Right atrium auricular region (tissue), 2 donors: ENCODE data around the gene ATXN1L. TPM values are rescaled to one million over a fixed set of nuclear protein-coding genes. Genes with fewer than 3 reads are reported as not detected.
"Not testable (repeated sequence)": the region's sequence is repeated elsewhere in the genome, so short reads cannot be mapped to it uniquely, and the experiment has no call there.

Source experiments
- DNase-seq: peaks from one replicate; pipeline ENCODE4 v3.0.0-alpha.2; 2019; ENCODE audit warnings: low spot score
- H3K27ac ChIP-seq, 2 donors: fragments of 200-600 bp; sonication (generic); 1 replicate in 1 of 2; 2 replicates in 1 of 2; pipeline ENCODE4 v1.5.1; 2016 to 2019
- H3K27me3 ChIP-seq, 2 donors: fragments of 200-600 bp; sonication (generic); one replicate each; pipeline versions ENCODE4 v1.5.1 to v1.6.0; 2017 to 2019
- H3K36me3 ChIP-seq: fragments of 200-600 bp; sonication (generic); one replicate; pipeline ENCODE4 v1.5.1; 2016
- H3K4me1 ChIP-seq, 2 donors: fragments of 200-600 bp; sonication (generic); one replicate each; pipeline versions ENCODE4 v1.5.1 to v1.6.0; 2017 to 2019
- H3K4me3 ChIP-seq, 2 donors: fragments of 200-600 bp; sonication (generic); 1 replicate in 1 of 2; 2 replicates in 1 of 2; pipeline ENCODE4 v1.5.1; 2017 to 2019; ENCODE audit warnings: mild to moderate bottlenecking in 1 of 2, moderate library complexity in 1 of 2
- H3K9me3 ChIP-seq, 2 donors: fragments of 200-600 bp; sonication (generic); one replicate each; pipeline ENCODE4 v1.5.1; 2019
- CTCF ChIP-seq, 2 donors: fragments of 200-600 bp; sonication (generic); IDR thresholded peaks; one replicate each; pipeline ENCODE4 v1.5.1; 2019; ENCODE audit warnings: antibody characterized with exemption in 2 of 2
- total RNA-seq, 2 donors: library from RNA; depleted of rRNA; stranded (reverse); fragments of >200 nt; gene quantifications; one replicate each; pipeline ENCODE4 v1.1.0, GENCODE V29; 2016

ATXN1L gene
- total RNA-seq, 2 donors from 2014 or later, result 13.6 to 23.7 TPM

GRCh38 chr16:71811261-71811803 lies 34.4 kb upstream of the ATXN1L start:
- no peaks in the 10 kb centered on the region for H3K9me3 ChIP-seq
- H3K27me3 ChIP-seq, result no peaks in the 10 kb centered on the region
- DNase-seq, result no peak
- no peak overlapping the region for H3K27ac ChIP-seq
- no peaks in the 10 kb centered on the region for H3K36me3 ChIP-seq
- H3K4me3 ChIP-seq, result no peak overlapping the region
- peaks cover 0 to 16% of the 10 kb centered on the region in 2 donors for H3K4me1 ChIP-seq
- no peak for TF ChIP-seq CTCF (IDR thresholded peaks at IDR 0.05)

GRCh38 chr16:71817155-71817500 lies 28.6 kb upstream of the ATXN1L start:
- H3K27me3 ChIP-seq, H3K4me3 ChIP-seq, H3K9me3 ChIP-seq, H3K4me1 ChIP-seq, DNase-seq, H3K36me3 ChIP-seq: not testable (repeated sequence)
- peak overlapping the region; percentile 74 to 86 for H3K27ac ChIP-seq

- no peak overlapping the region for H3K4me3 ChIP-seq
- no peak for DNase-seq
- no peak overlapping the region for H3K27ac ChIP-seq
- no peaks in the 10 kb centered on the region for H3K4me1 ChIP-seq
- no peaks in the 10 kb centered on the region for H3K9me3 ChIP-seq
- H3K36me3 ChIP-seq, result peaks cover 3% of the 10 kb centered on the region
- no peak for TF ChIP-seq CTCF (IDR thresholded peaks at IDR 0.05)
- no peaks in the 10 kb centered on the region for H3K27me3 ChIP-seq
These were observed 19.2 kb upstream of the ATXN1L start for GRCh38 chr16:71826533-71827017.

GRCh38 chr16:71830359-71830758 lies 15.4 kb upstream of the ATXN1L start:
- Histone ChIP-seq H3K27ac (no peak overlapping the region), H3K4me3 (no peak overlapping the region), H3K36me3 (no peaks in the 10 kb centered on the region), H3K27me3 (no peaks in the 10 kb centered on the region), H3K4me1 (no peaks in the 10 kb centered on the region), H3K9me3 (no peaks in the 10 kb centered on the region)
- no peak for TF ChIP-seq CTCF (IDR thresholded peaks at IDR 0.05)
- no peak for DNase-seq

- not testable (repeated sequence) for DNase-seq, H3K4me3 ChIP-seq, H3K27me3 ChIP-seq, H3K9me3 ChIP-seq, H3K4me1 ChIP-seq, H3K27ac ChIP-seq, H3K36me3 ChIP-seq
These were observed 14.1 kb upstream of the ATXN1L start for GRCh38 chr16:71831698-71832097.

- not testable (repeated sequence) for H3K9me3 ChIP-seq, H3K27ac ChIP-seq, H3K4me1 ChIP-seq, H3K36me3 ChIP-seq, DNase-seq, H3K4me3 ChIP-seq, H3K27me3 ChIP-seq
These were observed 13.7 kb upstream of the ATXN1L start for GRCh38 chr16:71832112-71832511.

- no peak for DNase-seq
- H3K27me3 ChIP-seq, result no peaks in the 10 kb centered on the region
- TF ChIP-seq CTCF (IDR thresholded peaks at IDR 0.05), result no peak
These were observed 11.5 kb upstream of the ATXN1L start for GRCh38 chr16:71834291-71834690.

More at GRCh38 chr16:71834291-71834690, 11.5 kb upstream of the ATXN1L start:
- no peak overlapping the region for H3K4me3 ChIP-seq
- H3K4me1 ChIP-seq, result no peaks in the 10 kb centered on the region
- H3K9me3 ChIP-seq, result no peaks in the 10 kb centered on the region
- H3K27ac ChIP-seq, result no peak overlapping the region
- H3K36me3 ChIP-seq, result no peaks in the 10 kb centered on the region
